Lung (tissue), 12 donors: Measurements from ENCODE around the gene ATP1A1. TPM values are rescaled to one million over a fixed set of nuclear protein-coding genes. Genes with fewer than 3 reads are reported as not detected.

Source experiments
- ATAC-seq: fragments of 200-7000 bp; cut with Tn5 transposase; one replicate; pipeline ENCODE4 v1.9.1; 2020; ENCODE audit warnings: moderate number of reproducible peaks; ENCODE audit not compliant: insufficient read depth, low FRiP score
- DNase-seq, 3 donors: peaks; one replicate each; pipeline ENCODE4 v3.0.0-alpha.2; 2013 to 2017
- H3K27ac ChIP-seq, 2 donors: one replicate each; pipeline ENCODE4 v1.5.1; 2013; ENCODE audit warnings: mild to moderate bottlenecking in 2 of 2, moderate library complexity in 2 of 2, control low read depth in 1 of 2, inconsistent platforms in 1 of 2, low read depth in 1 of 2, low read length in 1 of 2
- H3K27me3 ChIP-seq, 3 donors: one replicate each; pipeline ENCODE4 v1.5.1; 2013; ENCODE audit warnings: low read length in 2 of 3; ENCODE audit not compliant: control insufficient read depth in 3 of 3, insufficient read depth in 3 of 3
- H3K36me3 ChIP-seq, 4 donors: one replicate each; pipeline ENCODE4 v1.5.1; 2013; ENCODE audit warnings: low read length in 4 of 4, mild to moderate bottlenecking in 1 of 4, moderate library complexity in 1 of 4; ENCODE audit not compliant: control insufficient read depth in 4 of 4, insufficient read depth in 4 of 4
- H3K4me1 ChIP-seq, 5 donors: one replicate each; pipeline ENCODE4 v1.5.1; 2013; ENCODE audit warnings: low read length in 5 of 5, mild to moderate bottlenecking in 2 of 5, moderate library complexity in 1 of 5; ENCODE audit not compliant: control insufficient read depth in 5 of 5, insufficient read depth in 5 of 5
- H3K4me3 ChIP-seq: one replicate; pipeline ENCODE4 v1.5.1; 2013; ENCODE audit warnings: mild to moderate bottlenecking, control low read depth, moderate library complexity
- H3K9ac ChIP-seq, 2 donors: one replicate each; pipeline ENCODE4 v1.5.1; 2013; ENCODE audit warnings: low read length in 2 of 2, control low read depth in 1 of 2; ENCODE audit not compliant: insufficient read depth in 1 of 2
- H3K9me3 ChIP-seq, 4 donors: one replicate each; pipeline ENCODE4 v1.5.1; 2013; ENCODE audit warnings: low read length in 3 of 4, mild to moderate bottlenecking in 1 of 4, moderate library complexity in 1 of 4; ENCODE audit not compliant: control insufficient read depth in 4 of 4, insufficient read depth in 3 of 4
- CTCF ChIP-seq: IDR thresholded peaks from 2 replicates; pipeline ENCODE4 v1.5.1; 2012; ENCODE audit warnings: mild to moderate bottlenecking; ENCODE audit errors: control extremely low read depth, extremely low read depth
- WGBS, 2 donors: extraction: QIAGEN DNeasy Blood & Tissue Kit; methylation state at CpG; one replicate each; pipeline ENCODE4 v1.1.7; 2013; 5-methylcytosine and 5-hydroxymethylcytosine counted together
- polyA plus RNA-seq, 2 donors: library from polyadenylated mRNA; stranded (reverse); fragments of 200-250 nt; gene quantifications; one replicate each; pipeline ENCODE4 v1.2.1, GENCODE V29; 2013
- total RNA-seq, 2 donors: library from RNA; depleted of rRNA in 1 of 2; stranded (reverse); fragments of >200 nt in 1 of 2; gene quantifications; one replicate each; pipeline ENCODE4 v1.2.1, GENCODE V29; 2014 to 2021
- donor health status: control.
- donor health status: control.
- donor health status: Bipolar disorder and iron deficiency.
- donor health status: healthy.
- donor health status: DM: yes; HTN: yes; CAD: no.

ATP1A1 gene
- total and polyA plus RNA-seq, 4 donors: 320 to 715 (median 612) TPM

GRCh38 chr1:116382857-116383483, 9.9 kb downstream of the ATP1A1 start:
- H3K27ac ChIP-seq: peak overlapping the region in 1 of 2 donors; percentile 17
- no peak overlapping the region for H3K9ac ChIP-seq
- ATAC-seq (no peak), DNase-seq (no peak)
- TF ChIP-seq CTCF: no peak
- no peak overlapping the region for H3K4me3 ChIP-seq
- WGBS, 2 donors: 57 to 85% methylated on average over 4 of the region's 4 CpGs
- H3K4me1 ChIP-seq: peaks cover 6 to 45% (median 13%) of the 10 kb centered on the region in 5 donors
- H3K27me3 ChIP-seq: no peaks in the 10 kb centered on the region
- no peaks in the 10 kb centered on the region for H3K9me3 ChIP-seq
- H3K36me3 ChIP-seq: peaks cover 7 to 27% (median 13%) of the 10 kb centered on the region in 4 donors

DNA sequence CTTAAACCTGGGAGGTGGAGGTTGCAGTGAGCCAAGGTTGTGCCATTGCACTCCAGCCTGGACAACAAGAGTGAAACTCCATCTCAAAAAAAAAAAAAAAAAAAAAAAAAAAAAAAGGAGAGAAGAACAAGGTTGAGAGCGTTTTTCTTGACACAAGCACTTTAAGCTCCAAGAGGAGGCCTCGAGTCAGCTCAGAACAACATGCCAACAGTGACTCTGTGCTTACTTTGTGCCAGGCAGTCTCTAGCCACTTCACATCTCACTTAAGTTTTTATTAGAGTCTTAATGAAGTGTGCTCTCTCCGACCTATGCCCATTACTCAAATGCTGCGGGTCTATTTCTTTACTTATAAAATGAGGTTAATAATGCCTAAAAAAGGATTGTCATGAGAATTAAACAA, 13.0 kb downstream of the ATP1A1 start:
- Histone ChIP-seq H3K4me3 (no peak overlapping the region), H3K9ac (no peak overlapping the region), H3K9me3 (no peaks in the 10 kb centered on the region), H3K27ac (no peak overlapping the region), H3K36me3 (peaks cover 27 to 55% (median 36%) of the 10 kb centered on the region in 4 donors), H3K27me3 (no peaks in the 10 kb centered on the region), H3K4me1 (peaks cover 0 to 33% (median 4%) of the 10 kb centered on the region in 5 donors)
- peak in 1 of 3 donors; percentile 35 for DNase-seq
- no peak for TF ChIP-seq CTCF
- 66 to 86% methylated on average over 4 of the region's 4 CpGs for WGBS, 2 donors
- ATAC-seq: peak; percentile 28

DNA sequence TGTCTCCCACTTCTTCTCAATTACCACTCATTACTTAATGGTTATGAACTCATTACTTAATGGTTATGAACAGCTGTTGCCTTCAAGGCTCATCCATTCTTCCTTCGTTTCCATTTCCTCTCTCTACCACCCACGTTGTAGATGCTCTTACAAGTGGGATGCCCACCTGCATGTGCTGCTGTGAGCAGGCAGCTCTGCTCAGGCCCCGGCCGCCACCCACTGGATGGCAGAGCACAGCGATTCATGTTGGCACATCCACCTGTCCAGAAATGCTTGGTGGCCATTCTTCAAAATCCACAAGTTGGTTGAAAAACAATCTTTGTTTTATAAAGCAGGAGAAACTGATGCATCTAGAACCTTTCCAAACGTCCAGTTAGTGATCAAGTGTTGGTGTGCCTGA, 14.5 kb downstream of the ATP1A1 start:
- H3K27me3 ChIP-seq: no peaks in the 10 kb centered on the region
- peaks cover 37 to 69% (median 41%) of the 10 kb centered on the region in 4 donors for H3K36me3 ChIP-seq
- H3K9me3 ChIP-seq: no peaks in the 10 kb centered on the region
- peaks cover 0 to 23% (median 3%) of the 10 kb centered on the region in 5 donors for H3K4me1 ChIP-seq
- no peak overlapping the region for H3K9ac ChIP-seq
- no peak overlapping the region for H3K4me3 ChIP-seq
- WGBS, 2 donors: 92 to 97% methylated on average over 6 of the region's 6 CpGs
- no peak for ATAC-seq
- TF ChIP-seq CTCF: no peak
- H3K27ac ChIP-seq: peak overlapping the region in 1 of 2 donors; percentile 57
- no peak for DNase-seq

GRCh38 chr1:116388122-116388521, 15.1 kb downstream of the ATP1A1 start:
- DNase-seq (no peak), ATAC-seq (no peak)
- Histone ChIP-seq H3K9ac (no peak overlapping the region), H3K36me3 (peaks cover 37 to 75% (median 42%) of the 10 kb centered on the region in 4 donors), H3K27me3 (no peaks in the 10 kb centered on the region), H3K4me3 (no peak overlapping the region), H3K27ac (no peak overlapping the region), H3K9me3 (no peaks in the 10 kb centered on the region), H3K4me1 (peaks cover 0 to 20% (median 1%) of the 10 kb centered on the region in 5 donors)
- 93 to 95% methylated on average over 3 of the region's 3 CpGs for WGBS, 2 donors
- TF ChIP-seq CTCF: no peak
